ENCODE results near the gene ZC2HC1B.

DNA sequence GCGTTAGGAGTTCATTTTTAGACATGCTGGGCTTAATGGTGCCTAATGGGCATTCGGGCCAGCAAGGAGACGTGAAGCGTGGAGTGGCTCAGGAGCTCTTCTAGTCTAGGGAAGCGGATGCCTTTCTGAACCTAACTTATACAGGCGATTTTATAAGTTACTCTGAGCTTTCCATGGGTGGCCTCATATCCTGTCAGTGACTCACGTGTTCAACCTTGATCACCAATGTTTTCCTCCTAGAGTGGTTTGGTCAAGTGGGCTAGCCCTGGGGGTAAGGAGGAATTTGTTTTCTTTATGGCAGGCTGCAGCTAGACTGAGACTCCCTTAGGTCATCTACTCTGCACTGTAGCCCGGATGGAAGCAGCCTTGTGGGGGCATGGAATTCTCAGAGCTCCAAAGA, 91.7 kb downstream of the ZC2HC1B start:
- TF ChIP-seq KLF16 (tag by site-specific recombination; IDR thresholded peaks at IDR 0.05) (no peak), ZNF610 (tag by site-specific recombination; IDR thresholded peaks at IDR 0.05; ENCODE audit: borderline replicate concordance) (no peak)

Measured in HEK293 (cell line).